HEK293T (cell line): ENCODE results near the gene ITPK1.

Experiments used
- ARNT ChIP-seq: fragments of 450-650 bp; IDR thresholded peaks from 2 replicates; pipeline ENCODE4 v1.6.1; 2017; ENCODE audit warnings: mild to moderate bottlenecking
- BHLHE40 ChIP-seq: fragments of 450-650 bp; IDR thresholded peaks from 2 replicates; pipeline ENCODE4 v1.6.1; 2016; ENCODE audit warnings: mild to moderate bottlenecking, moderate library complexity, borderline replicate concordance
- CTBP1 ChIP-seq: fragments of 450-650 bp; IDR thresholded peaks from 2 replicates; pipeline ENCODE4 v1.6.1; 2016; ENCODE audit warnings: borderline replicate concordance
- ELF4 ChIP-seq: fragments of 450-650 bp; IDR thresholded peaks from 2 replicates; pipeline ENCODE4 v1.6.1; 2017; ENCODE audit warnings: antibody characterized with exemption
- FOXA1 ChIP-seq: fragments of 450-650 bp; IDR thresholded peaks from 2 replicates; pipeline ENCODE4 v1.6.1; 2016; ENCODE audit warnings: mild to moderate bottlenecking
- FOXK2 ChIP-seq: fragments of 450-650 bp; IDR thresholded peaks from 2 replicates; pipeline ENCODE4 v1.6.1; 2016; ENCODE audit warnings: mild to moderate bottlenecking
- FOXM1 ChIP-seq: fragments of 450-650 bp; IDR thresholded peaks from 2 replicates; pipeline ENCODE4 v1.6.1; 2017; ENCODE audit warnings: mild to moderate bottlenecking, borderline replicate concordance
- NFRKB ChIP-seq: fragments of 450-650 bp; IDR thresholded peaks from 2 replicates; pipeline ENCODE4 v1.6.1; 2016; ENCODE audit warnings: mild to moderate bottlenecking, moderate library complexity
- SP1 ChIP-seq: fragments of 450-650 bp; IDR thresholded peaks from 2 replicates; pipeline ENCODE4 v1.6.1; 2017
- SUZ12 ChIP-seq: fragments of 450-650 bp; IDR thresholded peaks from 2 replicates; pipeline ENCODE4 v1.6.1; 2016; ENCODE audit warnings: mild to moderate bottlenecking
- TARDBP ChIP-seq: fragments of 450-650 bp; IDR thresholded peaks from 2 replicates; pipeline ENCODE4 v1.6.1; 2016
- ZNF384 ChIP-seq: fragments of 450-650 bp; IDR thresholded peaks from 2 replicates; pipeline ENCODE4 v1.6.1; 2016

GRCh38 chr14:92974541-92975345 lies 141.0 kb downstream of the ITPK1 start:
- TF ChIP-seq ELF4 (no peak), CTBP1 (no peak), FOXM1 (no peak), TARDBP (no peak), FOXK2 (no peak), SP1 (no peak), SUZ12 (no peak), BHLHE40 (no peak), FOXA1 (no peak), NFRKB (no peak), ARNT (no peak), ZNF384 (no peak)
